GM21367 (cell line): ENCODE data around the gene KDM6B.

Experiments
- ATAC-seq: cut with Tn5 transposase; IDR thresholded peaks from one replicate; pipeline ENCODE4 v1.9.1; 2021; ENCODE audit not compliant: unreplicated experiment

The KDM6B gene

GRCh38 chr17:7839190-7839875, 5.3 kb downstream of the KDM6B start:
- no peak for ATAC-seq

GRCh38 chr17:7839876-7840261, 5.9 kb downstream of the KDM6B start:
- ATAC-seq = no peak

- no peak for ATAC-seq
Measured at GRCh38 chr17:7840441-7840840, 6.4 kb downstream of the KDM6B start.

- ATAC-seq = no peak
Measured at GRCh38 chr17:7840875-7841274, 6.9 kb downstream of the KDM6B start.

GRCh38 chr17:7841396-7841914, 7.4 kb downstream of the KDM6B start:
- ATAC-seq = no peak

- ATAC-seq = no peak
Measured at GRCh38 chr17:7841915-7842379, 7.9 kb downstream of the KDM6B start.

- no peak for ATAC-seq
Measured at GRCh38 chr17:7842380-7843256, 8.6 kb downstream of the KDM6B start.

GRCh38 chr17:7843257-7843535, 9.2 kb downstream of the KDM6B start:
- no peak for ATAC-seq

- no peak for ATAC-seq
Measured at GRCh38 chr17:7843536-7844291, 9.7 kb downstream of the KDM6B start.

- peak; percentile 29 for ATAC-seq
Measured at GRCh38 chr17:7844292-7845154, 10.5 kb downstream of the KDM6B start.

GRCh38 chr17:7845359-7846062, 11.5 kb downstream of the KDM6B start:
- ATAC-seq = no peak

- ATAC-seq = no peak
Measured at GRCh38 chr17:7846063-7846735, 12.2 kb downstream of the KDM6B start.

- ATAC-seq = no peak
Measured at GRCh38 chr17:7846765-7847661, 13.0 kb downstream of the KDM6B start.

GRCh38 chr17:7848131-7848579, 14.1 kb downstream of the KDM6B start:
- no peak for ATAC-seq

- no peak for ATAC-seq
Measured at GRCh38 chr17:7848739-7849129, 14.7 kb downstream of the KDM6B start.

GRCh38 chr17:7849130-7849750, 15.2 kb downstream of the KDM6B start:
- ATAC-seq = no peak

- ATAC-seq = no peak
Measured at GRCh38 chr17:7849751-7850504, 15.9 kb downstream of the KDM6B start.
